ENCODE results near the gene CUL1. TPM values are rescaled to one million over a fixed set of nuclear protein-coding genes. Genes with fewer than 3 reads are reported as not detected.

Gene CUL1
- total RNA-seq, 4 donors from 2014 or later, result 73.1 to 87.1 (median 77.8) TPM

DNA sequence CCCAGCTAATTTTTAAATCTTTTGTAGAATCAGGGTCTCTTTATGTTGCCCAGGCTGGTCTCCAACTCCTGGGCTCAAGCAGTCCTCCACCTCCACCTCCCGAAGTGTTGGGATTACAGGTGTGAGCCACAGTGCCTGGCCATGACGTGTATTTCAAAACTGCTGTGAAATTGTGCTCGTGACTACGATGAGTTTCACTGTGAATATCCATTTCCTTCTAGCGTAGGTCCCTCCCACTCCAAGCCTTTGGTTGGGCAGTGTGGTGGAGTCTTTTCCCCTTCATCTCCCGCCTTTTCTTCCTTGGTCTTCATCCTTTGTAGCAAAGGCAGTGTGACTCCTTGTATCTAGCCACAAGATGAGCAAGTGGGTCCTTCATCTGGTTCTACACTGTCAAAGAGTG lies 56.2 kb downstream of the CUL1 start:
- H3K4me1 ChIP-seq, result peaks cover 0 to 11% (median 2%) of the 10 kb centered on the region in 4 donors
- WGBS, result 94% methylated on average over 6 of the region's 6 CpGs
- no peak overlapping the region for H3K4me3 ChIP-seq
- TF ChIP-seq POLR2AphosphoS5 (IDR thresholded peaks at IDR 0.05), result no peak
- TF ChIP-seq, protein P1, sequence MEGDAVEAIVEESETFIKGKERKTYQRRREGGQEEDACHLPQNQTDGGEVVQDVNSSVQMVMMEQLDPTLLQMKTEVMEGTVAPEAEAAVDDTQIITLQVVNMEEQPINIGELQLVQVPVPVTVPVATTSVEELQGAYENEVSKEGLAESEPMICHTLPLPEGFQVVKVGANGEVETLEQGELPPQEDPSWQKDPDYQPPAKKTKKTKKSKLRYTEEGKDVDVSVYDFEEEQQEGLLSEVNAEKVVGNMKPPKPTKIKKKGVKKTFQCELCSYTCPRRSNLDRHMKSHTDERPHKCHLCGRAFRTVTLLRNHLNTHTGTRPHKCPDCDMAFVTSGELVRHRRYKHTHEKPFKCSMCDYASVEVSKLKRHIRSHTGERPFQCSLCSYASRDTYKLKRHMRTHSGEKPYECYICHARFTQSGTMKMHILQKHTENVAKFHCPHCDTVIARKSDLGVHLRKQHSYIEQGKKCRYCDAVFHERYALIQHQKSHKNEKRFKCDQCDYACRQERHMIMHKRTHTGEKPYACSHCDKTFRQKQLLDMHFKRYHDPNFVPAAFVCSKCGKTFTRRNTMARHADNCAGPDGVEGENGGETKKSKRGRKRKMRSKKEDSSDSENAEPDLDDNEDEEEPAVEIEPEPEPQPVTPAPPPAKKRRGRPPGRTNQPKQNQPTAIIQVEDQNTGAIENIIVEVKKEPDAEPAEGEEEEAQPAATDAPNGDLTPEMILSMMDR (IDR thresholded peaks at IDR 0.05), result no peak
- no peak for TF ChIP-seq POLR2A (IDR thresholded peaks at IDR 0.05; ENCODE audit: low read depth)
- no peak for TF ChIP-seq EP300 (IDR thresholded peaks at IDR 0.05)
- no peak for DNase-seq (ENCODE audit: extremely low spot score)
- peaks cover 4 to 46% (median 28%) of the 10 kb centered on the region in 4 donors for H3K36me3 ChIP-seq
- no peaks in the 10 kb centered on the region for H3K27me3 ChIP-seq
- no peak overlapping the region for H3K27ac ChIP-seq (replicated peaks in 1 of 4)
- intact Hi-C loops (cut with DNase I), result no loop called here
- no peaks in the 10 kb centered on the region for H3K9me3 ChIP-seq

DNA sequence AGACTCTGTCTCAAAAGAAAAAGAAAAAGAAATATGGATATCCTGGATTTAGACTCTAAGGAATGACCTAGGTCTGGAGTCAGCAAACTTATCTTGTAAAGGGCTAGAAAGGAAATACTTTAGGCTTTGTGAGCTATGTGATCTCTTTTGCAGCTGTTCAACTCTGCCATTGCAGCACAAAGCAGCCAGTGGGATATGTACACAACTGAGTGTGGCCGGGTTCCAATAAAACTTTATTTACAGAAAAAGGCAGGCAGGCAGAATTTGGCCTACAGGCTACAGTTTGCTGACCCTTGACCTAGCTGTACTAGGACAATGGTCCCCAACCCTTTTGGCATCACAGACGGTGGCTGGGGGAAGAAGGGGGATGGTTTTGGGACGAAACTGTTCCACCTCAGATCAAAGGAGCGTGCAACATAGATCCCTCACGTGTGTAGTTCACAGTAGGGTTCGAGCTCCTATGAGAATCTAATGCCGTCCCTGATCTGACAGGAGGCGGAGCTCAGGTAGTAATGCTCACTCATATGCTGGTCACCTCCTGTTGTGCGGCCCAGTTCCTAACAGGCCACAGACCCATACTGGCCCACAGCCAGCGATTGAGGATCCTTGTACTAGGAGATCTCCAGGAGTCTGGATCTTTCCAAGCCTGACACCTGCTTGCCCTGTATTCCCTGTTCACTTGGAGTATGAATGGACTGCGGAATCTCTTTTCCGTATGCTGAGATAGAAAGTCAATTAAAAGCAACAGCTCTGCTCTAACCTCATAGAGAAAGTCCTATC lies 63.0 kb downstream of the CUL1 start:
- no peak for TF ChIP-seq POLR2AphosphoS5 (IDR thresholded peaks at IDR 0.05)
- TF ChIP-seq, protein P1 (IDR thresholded peaks at IDR 0.05), result no peak
- no peak for TF ChIP-seq POLR2A (IDR thresholded peaks at IDR 0.05; ENCODE audit: low read depth)
- no peak for TF ChIP-seq EP300 (IDR thresholded peaks at IDR 0.05)
- Histone ChIP-seq H3K4me1 (peaks cover 0 to 12% (median 8%) of the 10 kb centered on the region in 4 donors), H3K27me3 (no peaks in the 10 kb centered on the region), H3K9me3 (no peaks in the 10 kb centered on the region), H3K27ac (replicated peaks in 1 of 4) (no peak overlapping the region), H3K4me3 (no peak overlapping the region), H3K36me3 (peaks cover 4 to 64% (median 44%) of the 10 kb centered on the region in 4 donors)
- intact Hi-C loops (cut with DNase I), result loop anchor here (10.0 kb wide), 1 partner anchor 57 kb away; no protein-coding TSS in a partner anchor
- DNase-seq (ENCODE audit: extremely low spot score), result no peak
- 94% methylated on average over 12 of the region's 12 CpGs for WGBS

DNA sequence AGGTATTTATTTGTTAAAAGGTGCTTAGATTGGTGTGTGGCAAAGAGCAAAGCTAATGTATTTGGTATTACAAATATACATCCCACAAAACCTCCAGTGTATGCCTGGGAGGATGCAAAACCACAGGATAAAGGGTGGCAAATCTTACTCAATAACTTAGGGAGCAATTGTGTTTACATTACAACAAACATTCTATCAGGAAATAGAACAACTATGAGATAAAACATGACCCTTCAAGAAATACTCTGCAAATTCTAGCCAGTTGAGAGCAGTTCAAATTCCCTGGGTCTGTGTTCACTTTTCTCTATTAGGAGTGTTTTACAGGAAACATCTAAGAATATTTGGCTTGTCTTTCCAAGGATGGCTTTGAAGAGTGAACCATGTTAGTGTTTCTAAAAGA lies 64.9 kb downstream of the CUL1 start:
- TF ChIP-seq EP300 (IDR thresholded peaks at IDR 0.05) (no peak), POLR2AphosphoS5 (IDR thresholded peaks at IDR 0.05) (no peak), POLR2A (IDR thresholded peaks at IDR 0.05; ENCODE audit: low read depth) (no peak)
- TF ChIP-seq, protein P1 (IDR thresholded peaks at IDR 0.05), result no peak
- Histone ChIP-seq H3K36me3 (peaks cover 14 to 68% (median 46%) of the 10 kb centered on the region in 4 donors), H3K4me1 (peaks cover 0 to 12% (median 8%) of the 10 kb centered on the region in 4 donors), H3K27ac (replicated peaks in 1 of 4) (no peak overlapping the region), H3K9me3 (no peaks in the 10 kb centered on the region), H3K27me3 (no peaks in the 10 kb centered on the region), H3K4me3 (no peak overlapping the region)
- intact Hi-C loops (cut with DNase I), result loop anchor here (10.0 kb wide), 1 partner anchor 59 kb away; no protein-coding TSS in a partner anchor
- DNase-seq (ENCODE audit: extremely low spot score), result no peak

DNA sequence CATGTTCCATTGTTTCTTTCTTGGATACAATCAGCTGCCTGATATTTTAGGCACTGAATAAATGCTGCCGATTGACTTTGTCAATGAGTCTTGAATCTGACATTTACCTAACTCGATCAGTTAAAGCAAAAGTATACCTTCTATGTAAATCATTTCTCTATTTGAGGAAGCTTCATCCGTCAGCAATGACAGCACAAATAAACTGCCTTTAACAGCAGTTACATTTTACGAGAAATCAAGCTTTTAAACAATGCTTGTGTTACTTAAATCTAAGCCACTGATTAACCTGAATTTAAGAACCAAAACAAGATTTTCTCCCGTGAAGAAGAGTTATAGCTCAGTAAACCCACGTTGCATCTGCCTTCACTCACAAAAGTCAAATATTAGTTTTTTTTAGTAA lies 71.3 kb downstream of the CUL1 start:
- Histone ChIP-seq H3K4me3 (no peak overlapping the region), H3K4me1 (no peaks in the 10 kb centered on the region), H3K9me3 (no peaks in the 10 kb centered on the region), H3K27me3 (no peaks in the 10 kb centered on the region), H3K27ac (replicated peaks in 1 of 4) (no peak overlapping the region), H3K36me3 (peaks cover 18 to 90% (median 73%) of the 10 kb centered on the region in 4 donors)
- intact Hi-C loops (cut with DNase I), result loop anchor here (10.0 kb wide), 1 partner anchor 195 kb away; no protein-coding TSS in a partner anchor
- 70% methylated on average over 6 of the region's 6 CpGs for WGBS
- TF ChIP-seq, protein P1 (IDR thresholded peaks at IDR 0.05), result no peak
- TF ChIP-seq POLR2A (IDR thresholded peaks at IDR 0.05; ENCODE audit: low read depth), result no peak
- no peak for TF ChIP-seq EP300 (IDR thresholded peaks at IDR 0.05)
- TF ChIP-seq POLR2AphosphoS5 (IDR thresholded peaks at IDR 0.05), result no peak
- DNase-seq (ENCODE audit: extremely low spot score), result no peak

Data from esophagus muscularis mucosa (tissue), 4 donors.